Measurements from ENCODE around the gene ARRB1.
"Not testable (repeated sequence)": the region's sequence is repeated elsewhere in the genome, so short reads cannot be mapped to it uniquely, and the experiment has no call there.

The ARRB1 gene

GRCh38 chr11:75369560-75370255 lies 18.2 kb upstream of the ARRB1 start:
- DNase-seq, result no peak

GRCh38 chr11:75366826-75367225 lies 15.4 kb upstream of the ARRB1 start:
- DNase-seq, result not testable (repeated sequence)

- DNase-seq, result no peak
Measured at GRCh38 chr11:75365711-75366181, 14.3 kb upstream of the ARRB1 start.

GRCh38 chr11:75362285-75362684 lies 10.8 kb upstream of the ARRB1 start:
- DNase-seq, result not testable (repeated sequence)

GRCh38 chr11:75356613-75357012 lies 5.2 kb upstream of the ARRB1 start:
- no peak for DNase-seq

GRCh38 chr11:75355051-75355450 lies 3.6 kb upstream of the ARRB1 start:
- no peak for DNase-seq

- DNase-seq, result no peak
Measured at GRCh38 chr11:75352588-75353206, 1.2 kb upstream of the ARRB1 start.

GRCh38 chr11:75351791-75352587 lies 528 bp upstream of the ARRB1 start:
- peak; percentile 77 for DNase-seq

- DNase-seq, result peak; percentile 44
Measured at GRCh38 chr11:75350743-75351540, 519 bp downstream of the ARRB1 start.

GRCh38 chr11:75350122-75350742 lies 1.2 kb downstream of the ARRB1 start:
- no peak for DNase-seq

GRCh38 chr11:75349521-75350116 lies 1.8 kb downstream of the ARRB1 start:
- DNase-seq, result no peak

- DNase-seq, result no peak
Measured at GRCh38 chr11:75347781-75348566, 3.5 kb downstream of the ARRB1 start.

- DNase-seq, result no peak
Measured at GRCh38 chr11:75346912-75347647, 4.4 kb downstream of the ARRB1 start.

- no peak for DNase-seq
Measured at GRCh38 chr11:75346296-75346695, 5.2 kb downstream of the ARRB1 start.

- no peak for DNase-seq
Measured at GRCh38 chr11:75345455-75346160, 5.9 kb downstream of the ARRB1 start.

- no peak for DNase-seq
Measured at GRCh38 chr11:75344761-75345454, 6.6 kb downstream of the ARRB1 start.

- DNase-seq, result no peak
Measured at GRCh38 chr11:75344186-75344585, 7.3 kb downstream of the ARRB1 start.

GRCh38 chr11:75342966-75343870 lies 8.2 kb downstream of the ARRB1 start:
- DNase-seq, result no peak
